Parathyroid adenoma (tissue), 2 donors: ENCODE data around the gene PLEK.
"Not testable (repeated sequence)": the region's sequence is repeated elsewhere in the genome, so short reads cannot be mapped to it uniquely, and the experiment has no call there.

Source experiments
- H2AFZ ChIP-seq: fragments of 300-600 bp; sonication (generic); one replicate; pipeline ENCODE4 v1.7.0; 2017; ENCODE audit warnings: antibody characterized with exemption, mild to moderate bottlenecking
- H3K27ac ChIP-seq: fragments of 300-600 bp; sonication (generic); one replicate; pipeline ENCODE4 v1.7.0; 2017
- H3K27me3 ChIP-seq: fragments of 300-600 bp; sonication (generic); one replicate; pipeline ENCODE4 v1.7.0; 2017; ENCODE audit warnings: low read length; ENCODE audit not compliant: control insufficient read depth, insufficient read depth
- H3K36me3 ChIP-seq: fragments of 300-600 bp; sonication (generic); one replicate; pipeline ENCODE4 v1.7.0; 2017; ENCODE audit warnings: low read length; ENCODE audit not compliant: control insufficient read depth, insufficient read depth
- H3K4me1 ChIP-seq: fragments of 300-600 bp; sonication (generic); one replicate; pipeline ENCODE4 v1.7.0; 2017; ENCODE audit warnings: control low read depth
- H3K4me2 ChIP-seq: fragments of 300-600 bp; sonication (generic); one replicate; pipeline ENCODE4 v1.7.0; 2017; ENCODE audit warnings: low read length
- H3K4me3 ChIP-seq: fragments of 300-600 bp; sonication (generic); one replicate; pipeline ENCODE4 v1.7.0; 2017; ENCODE audit warnings: low read depth, low read length
- H3K79me2 ChIP-seq: fragments of 300-600 bp; sonication (generic); one replicate; pipeline ENCODE4 v1.7.0; 2017; ENCODE audit warnings: control low read depth
- H3K9ac ChIP-seq: fragments of 300-600 bp; sonication (generic); one replicate; pipeline ENCODE4 v1.7.0; 2017; ENCODE audit warnings: mild to moderate bottlenecking
- H3K9me3 ChIP-seq: fragments of 300-600 bp; sonication (generic); one replicate; pipeline ENCODE4 v1.7.0; 2017; ENCODE audit warnings: low read length; ENCODE audit not compliant: control insufficient read depth
- TF ChIP-seq, protein P1 (sequence below): fragments of 300-600 bp; sonication (generic); IDR thresholded peaks from one replicate; pipeline ENCODE4 v1.7.0; 2017; ENCODE audit warnings: antibody characterized with exemption, mild to moderate bottlenecking
- donor health status: primary hyperparathyroidism.

PLEK gene

DNA sequence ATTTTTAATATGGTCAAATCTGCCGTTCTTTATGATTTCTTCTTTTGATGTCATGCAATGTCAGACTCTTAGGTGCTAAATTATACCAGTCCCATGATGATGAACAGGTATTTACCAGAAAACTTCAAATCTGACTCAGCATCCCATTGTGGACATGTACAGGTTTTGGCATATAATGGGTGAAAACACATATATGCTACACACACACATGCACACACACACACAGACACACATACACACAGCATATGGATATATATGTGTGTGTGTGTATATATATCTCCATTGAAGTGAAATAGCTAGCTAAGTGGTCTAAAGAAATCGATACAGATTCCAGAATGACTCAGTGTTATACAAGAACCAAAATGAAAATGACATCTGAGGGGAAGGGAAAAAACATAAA is 7.4 kb downstream of the PLEK start:
- H3K27me3 ChIP-seq = no peaks in the 10 kb centered on the region
- no peak overlapping the region for H3K4me2 ChIP-seq
- H3K79me2 ChIP-seq = no peaks in the 10 kb centered on the region
- no peak overlapping the region for H3K9ac ChIP-seq
- H3K4me3 ChIP-seq = no peak overlapping the region
- TF ChIP-seq, protein P1, sequence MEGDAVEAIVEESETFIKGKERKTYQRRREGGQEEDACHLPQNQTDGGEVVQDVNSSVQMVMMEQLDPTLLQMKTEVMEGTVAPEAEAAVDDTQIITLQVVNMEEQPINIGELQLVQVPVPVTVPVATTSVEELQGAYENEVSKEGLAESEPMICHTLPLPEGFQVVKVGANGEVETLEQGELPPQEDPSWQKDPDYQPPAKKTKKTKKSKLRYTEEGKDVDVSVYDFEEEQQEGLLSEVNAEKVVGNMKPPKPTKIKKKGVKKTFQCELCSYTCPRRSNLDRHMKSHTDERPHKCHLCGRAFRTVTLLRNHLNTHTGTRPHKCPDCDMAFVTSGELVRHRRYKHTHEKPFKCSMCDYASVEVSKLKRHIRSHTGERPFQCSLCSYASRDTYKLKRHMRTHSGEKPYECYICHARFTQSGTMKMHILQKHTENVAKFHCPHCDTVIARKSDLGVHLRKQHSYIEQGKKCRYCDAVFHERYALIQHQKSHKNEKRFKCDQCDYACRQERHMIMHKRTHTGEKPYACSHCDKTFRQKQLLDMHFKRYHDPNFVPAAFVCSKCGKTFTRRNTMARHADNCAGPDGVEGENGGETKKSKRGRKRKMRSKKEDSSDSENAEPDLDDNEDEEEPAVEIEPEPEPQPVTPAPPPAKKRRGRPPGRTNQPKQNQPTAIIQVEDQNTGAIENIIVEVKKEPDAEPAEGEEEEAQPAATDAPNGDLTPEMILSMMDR = no peak
- H3K9me3 ChIP-seq = no peaks in the 10 kb centered on the region
- no peaks in the 10 kb centered on the region for H3K36me3 ChIP-seq
- no peak overlapping the region for H3K27ac ChIP-seq
- no peak overlapping the region for H2AFZ ChIP-seq
- no peaks in the 10 kb centered on the region for H3K4me1 ChIP-seq

DNA sequence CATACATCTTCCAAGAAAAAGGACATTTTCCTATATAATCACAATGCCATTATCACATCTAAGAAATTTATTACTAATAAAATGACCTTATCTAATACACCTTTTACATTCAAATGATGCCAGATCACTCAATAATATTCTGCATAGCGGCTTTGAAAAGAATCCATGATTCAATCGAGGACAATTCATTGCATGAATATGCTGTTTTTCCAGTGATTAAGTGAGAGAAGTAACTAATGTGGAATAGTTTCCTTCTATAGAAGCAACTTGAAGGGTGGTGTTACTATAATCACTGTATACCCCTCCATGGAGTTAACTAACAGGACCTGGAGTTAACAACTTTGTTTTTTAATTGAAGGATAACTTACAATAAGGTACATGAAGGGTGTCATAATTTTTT is 9.1 kb downstream of the PLEK start:
- Histone ChIP-seq H2AFZ (no peak overlapping the region), H3K4me2 (no peak overlapping the region), H3K79me2 (no peaks in the 10 kb centered on the region), H3K27me3 (no peaks in the 10 kb centered on the region), H3K4me1 (no peaks in the 10 kb centered on the region), H3K9me3 (no peaks in the 10 kb centered on the region), H3K4me3 (no peak overlapping the region), H3K9ac (no peak overlapping the region), H3K36me3 (no peaks in the 10 kb centered on the region), H3K27ac (no peak overlapping the region)
- TF ChIP-seq, protein P1 = no peak

DNA sequence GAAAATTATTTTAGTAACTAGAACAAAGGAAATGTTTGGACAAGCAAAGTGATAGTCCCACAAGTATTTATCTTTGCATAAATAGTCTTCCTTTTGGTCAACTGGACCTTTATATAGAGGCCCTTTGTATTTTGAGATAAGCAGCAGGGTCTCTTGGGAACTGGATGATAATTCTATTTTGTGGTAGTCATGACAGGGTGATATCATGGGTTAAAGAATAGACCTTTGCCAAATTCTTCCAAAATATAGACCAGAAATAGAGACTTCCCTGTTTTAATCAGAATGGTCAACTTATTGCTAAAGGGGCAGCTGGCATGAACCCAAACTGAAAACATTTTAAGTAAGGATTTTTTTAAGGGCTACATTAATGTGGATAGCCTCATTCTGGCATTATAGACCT is 10.5 kb downstream of the PLEK start:
- Histone ChIP-seq H3K4me3 (no peak overlapping the region), H3K36me3 (no peaks in the 10 kb centered on the region), H3K9me3 (no peaks in the 10 kb centered on the region), H2AFZ (no peak overlapping the region), H3K4me1 (no peaks in the 10 kb centered on the region), H3K27me3 (no peaks in the 10 kb centered on the region), H3K79me2 (no peaks in the 10 kb centered on the region), H3K9ac (no peak overlapping the region), H3K27ac (no peak overlapping the region), H3K4me2 (no peak overlapping the region)
- TF ChIP-seq, protein P1 = no peak

DNA sequence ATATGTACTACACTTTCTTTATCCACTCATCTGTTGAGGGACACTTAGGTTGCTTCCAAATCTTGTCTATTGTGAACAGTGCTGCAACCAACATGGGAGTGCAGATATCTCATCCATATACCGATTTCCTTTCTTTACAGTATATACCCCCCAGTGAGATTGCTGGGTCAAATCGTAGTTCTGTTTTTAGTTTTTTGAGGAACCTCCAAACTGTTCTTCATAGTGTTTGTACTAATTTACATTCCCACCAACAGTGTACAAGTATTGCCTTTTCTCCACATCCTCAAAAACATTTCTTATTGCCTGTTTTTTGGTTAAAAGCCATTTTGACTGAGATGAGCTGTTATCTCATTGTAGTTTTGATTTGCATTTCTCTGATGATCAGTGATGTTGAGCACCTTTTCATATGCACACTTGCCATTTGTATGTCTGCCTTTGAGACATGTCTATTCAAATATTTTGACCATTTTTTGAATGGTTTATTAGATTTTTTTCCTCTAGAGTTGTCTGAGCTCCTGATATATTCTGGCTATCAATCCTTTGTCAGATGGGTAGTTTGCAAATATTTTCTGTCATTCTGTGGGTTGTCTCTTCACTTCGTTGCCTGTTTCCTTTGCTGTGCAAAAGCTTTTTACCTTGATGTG is 12.2 kb downstream of the PLEK start:
- no peak overlapping the region for H3K4me3 ChIP-seq
- no peaks in the 10 kb centered on the region for H3K79me2 ChIP-seq
- H3K4me2 ChIP-seq = no peak overlapping the region
- no peaks in the 10 kb centered on the region for H3K9me3 ChIP-seq
- no peak overlapping the region for H2AFZ ChIP-seq
- no peak overlapping the region for H3K27ac ChIP-seq
- H3K9ac ChIP-seq = no peak overlapping the region
- TF ChIP-seq, protein P1 = no peak
- H3K4me1 ChIP-seq = no peaks in the 10 kb centered on the region
- no peaks in the 10 kb centered on the region for H3K27me3 ChIP-seq
- no peaks in the 10 kb centered on the region for H3K36me3 ChIP-seq

DNA sequence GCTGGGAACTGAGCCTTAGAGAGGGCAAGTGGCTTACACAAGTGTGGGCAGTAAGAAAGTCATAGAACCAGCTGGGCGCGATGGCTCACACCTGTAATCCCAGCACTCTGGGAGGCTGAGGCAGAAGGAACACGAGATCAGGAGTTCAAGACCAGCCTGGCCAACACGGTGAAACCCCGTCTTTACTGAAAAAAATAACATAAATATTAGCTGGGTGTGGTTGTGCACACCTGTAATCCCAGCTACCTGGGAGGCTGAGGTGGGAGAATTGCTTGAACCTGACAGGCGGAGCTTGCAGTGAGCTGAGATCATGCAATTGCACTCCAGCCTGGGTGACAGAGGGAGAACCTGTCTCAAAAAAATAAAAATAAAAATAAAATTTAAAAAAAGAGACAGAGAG is 13.7 kb downstream of the PLEK start:
- not testable (repeated sequence) for H3K9me3 ChIP-seq, H3K27me3 ChIP-seq, H3K4me1 ChIP-seq, H3K9ac ChIP-seq, H3K36me3 ChIP-seq, H3K27ac ChIP-seq, H2AFZ ChIP-seq, H3K79me2 ChIP-seq, H3K4me2 ChIP-seq, H3K4me3 ChIP-seq
